Gastroesophageal sphincter (tissue), 4 donors: ENCODE measurements around the gene JAG2. TPM values are rescaled to one million over a fixed set of nuclear protein-coding genes. Genes with fewer than 3 reads are reported as not detected.

Experiments
- ATAC-seq: fragments of 150-250 bp; one replicate; pipeline ENCODE4 v1.9.1; 2016; ENCODE audit warnings: mild to moderate bottlenecking, moderate library complexity
- H3K27ac ChIP-seq, 4 donors: fragments of 200-600 bp; sonication (generic) in 3 of 4; 1 replicate in 3 of 4; 2 replicates in 1 of 4; pipeline ENCODE4 v1.5.1; 2016 to 2019
- H3K27me3 ChIP-seq: fragments of 200-600 bp; sonication (generic); one replicate; pipeline ENCODE4 v1.5.1; 2019
- H3K36me3 ChIP-seq, 2 donors: fragments of 200-600 bp; sonication (generic); one replicate each; pipeline ENCODE4 v1.5.1; 2019; ENCODE audit warnings: control low read depth in 1 of 2
- H3K4me1 ChIP-seq, 3 donors: fragments of 200-600 bp; sonication (generic); 1 replicate in 2 of 3; 2 replicates in 1 of 3; pipeline ENCODE4 v1.5.1; 2016 to 2019; ENCODE audit warnings: control low read depth in 2 of 3
- H3K4me3 ChIP-seq, 2 donors: fragments of 200-600 bp; sonication (generic); one replicate each; pipeline ENCODE4 v1.5.1; 2019; ENCODE audit warnings: mild to moderate bottlenecking in 1 of 2, moderate library complexity in 1 of 2
- H3K9me3 ChIP-seq, 3 donors: fragments of 200-600 bp; sonication (generic); one replicate each; pipeline ENCODE4 v1.5.1; 2017 to 2019; ENCODE audit warnings: control low read depth in 2 of 3
- CTCF ChIP-seq, 4 experiments: fragments of 200-600 bp in 2 of 4; fragments of 450-650 bp in 2 of 4; sonication (generic) in 1 of 4; IDR thresholded peaks; one replicate each; pipeline ENCODE4 v1.5.1; 2017 to 2019; ENCODE audit warnings: antibody characterized with exemption in 4 of 4, mild to moderate bottlenecking in 2 of 4, moderate library complexity in 2 of 4
- EP300 ChIP-seq: sonication (generic); formaldehyde crosslinking; IDR thresholded peaks from one replicate; pipeline ENCODE4 v1.6.1; 2017; ENCODE audit warnings: antibody characterized with exemption, mild to moderate bottlenecking
- POLR2A ChIP-seq, 2 donors: fragments of 450-650 bp; IDR thresholded peaks; one replicate each; pipeline ENCODE4 v1.6.1; 2017; ENCODE audit warnings: antibody characterized with exemption in 2 of 2, mild to moderate bottlenecking in 2 of 2, moderate library complexity in 1 of 2
- POLR2AphosphoS5 ChIP-seq: sonication (generic); formaldehyde crosslinking; IDR thresholded peaks from one replicate; pipeline ENCODE4 v1.6.1; 2017; ENCODE audit warnings: antibody characterized with exemption
- WGBS, 2 donors: methylation state at CpG; one replicate each; pipeline ENCODE4 v1.1.5; 2018; ENCODE audit warnings: low coverage in 1 of 2; 5-methylcytosine and 5-hydroxymethylcytosine counted together
- total RNA-seq, 4 donors: library from RNA; depleted of rRNA; stranded (reverse); fragments of >200 nt; gene quantifications; one replicate each; pipeline ENCODE4 v1.1.0, GENCODE V29; 2016

JAG2 gene
- total RNA-seq, 4 donors from 2014 or later, result 3.7 to 18.8 (median 14.5) TPM

DNA sequence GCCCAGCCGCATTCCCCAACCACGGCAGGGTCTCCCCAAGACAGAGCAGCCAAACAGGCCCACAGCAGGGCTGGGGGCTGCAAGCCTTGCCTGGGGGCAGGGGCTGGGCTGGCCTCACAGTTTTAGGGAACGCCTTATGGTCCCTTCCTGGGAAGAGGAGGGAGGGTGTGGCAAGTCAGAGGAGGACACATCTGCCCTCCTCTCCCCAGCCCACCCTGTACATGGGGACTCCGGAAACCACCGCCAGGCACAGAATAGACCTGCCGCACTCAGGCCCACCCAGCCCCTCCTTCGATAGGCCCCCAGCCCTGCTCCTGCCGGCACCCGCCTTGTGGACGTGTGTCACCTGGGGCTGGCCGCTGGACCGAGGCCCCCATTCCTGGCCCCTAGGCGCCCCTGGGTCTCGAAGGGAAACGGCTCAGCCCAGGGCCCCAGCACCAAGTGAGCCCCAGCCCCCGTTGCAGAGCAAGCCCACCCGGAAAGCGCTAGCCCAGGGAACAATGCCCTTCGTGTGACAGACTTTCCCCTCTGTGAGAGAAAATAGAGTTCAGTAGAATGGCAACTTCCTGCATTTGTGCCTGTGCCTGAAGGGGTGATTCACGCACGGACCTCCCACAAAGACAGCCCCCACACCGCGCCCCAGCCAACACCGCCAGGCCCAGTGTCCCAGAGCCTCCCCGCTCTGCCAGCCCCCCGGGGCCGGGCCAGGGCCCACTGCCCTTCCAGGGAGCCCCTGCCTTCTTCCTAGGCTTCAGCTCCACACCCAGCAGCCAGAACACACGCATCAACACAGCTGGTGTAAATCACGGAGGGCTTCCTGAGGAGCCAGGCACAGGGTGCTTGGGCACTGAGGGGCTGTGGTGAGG, 24.5 kb upstream of the JAG2 start:
- peaks cover 0 to 5% (median 0%) of the 10 kb centered on the region in 3 donors for H3K9me3 ChIP-seq
- no peaks in the 10 kb centered on the region for H3K36me3 ChIP-seq
- H3K4me3 ChIP-seq, result no peak overlapping the region
- TF ChIP-seq POLR2A (IDR thresholded peaks at IDR 0.05), result no peak
- no peak for TF ChIP-seq POLR2AphosphoS5
- TF ChIP-seq CTCF (IDR thresholded peaks at IDR 0.05), result no peak
- TF ChIP-seq EP300, result no peak
- peak overlapping the region in 3 of 4 donors; percentile 21 to 62 (median 24) for H3K27ac ChIP-seq
- H3K4me1 ChIP-seq, result peaks cover 0 to 55% (median 21%) of the 10 kb centered on the region in 3 donors
- WGBS, 2 donors, result 40% methylated on average over 1 of the region's 29 CpGs; no CpG with 5 or more reads in 1 of the 2 donors
- peaks cover 89% of the 10 kb centered on the region for H3K27me3 ChIP-seq
- peak; percentile 9 for ATAC-seq

GRCh38 chr14:105187935-105188524, 19.5 kb upstream of the JAG2 start:
- H3K36me3 ChIP-seq, result no peaks in the 10 kb centered on the region
- no peak for TF ChIP-seq POLR2AphosphoS5
- TF ChIP-seq POLR2A (IDR thresholded peaks at IDR 0.05), result no peak
- no peak for TF ChIP-seq CTCF (IDR thresholded peaks at IDR 0.05)
- no peak for TF ChIP-seq EP300

DNA sequence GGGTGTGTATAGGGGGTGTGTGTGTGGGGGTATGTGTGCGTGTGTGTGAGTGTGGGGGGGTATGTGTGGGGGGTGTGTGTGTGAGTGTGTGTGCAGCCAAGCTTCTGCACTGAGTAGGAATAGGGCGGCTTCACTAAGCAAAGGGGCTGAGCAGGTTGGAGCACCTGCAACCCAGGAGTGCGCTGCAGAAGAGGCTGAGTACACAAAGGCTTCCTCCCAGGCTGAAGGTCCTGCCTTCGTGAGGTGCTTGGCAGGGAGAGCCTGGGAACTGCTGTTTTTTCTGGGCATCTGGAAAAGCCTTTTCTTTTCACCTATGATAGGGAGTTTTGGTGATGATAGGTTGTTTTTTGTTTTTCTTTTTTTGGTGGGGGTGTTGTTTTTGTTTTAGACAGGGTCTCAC, 18.5 kb upstream of the JAG2 start:
- TF ChIP-seq EP300 (no peak), CTCF (IDR thresholded peaks at IDR 0.05) (no peak), POLR2AphosphoS5 (no peak), POLR2A (IDR thresholded peaks at IDR 0.05) (no peak)
- peaks cover 0 to 8% (median 0%) of the 10 kb centered on the region in 3 donors for H3K9me3 ChIP-seq
- no peak overlapping the region for H3K27ac ChIP-seq
- no peaks in the 10 kb centered on the region for H3K36me3 ChIP-seq
- 38 to 57% methylated on average over 2 to 4 of the region's 4 CpGs for WGBS, 2 donors
- H3K27me3 ChIP-seq, result peaks cover 47% of the 10 kb centered on the region
- peaks cover 0 to 2% (median 0%) of the 10 kb centered on the region in 3 donors for H3K4me1 ChIP-seq
- no peak overlapping the region for H3K4me3 ChIP-seq
- no peak for ATAC-seq

More at GRCh38 chr14:105187935-105188524, 19.5 kb upstream of the JAG2 start:
- peaks cover 0 to 8% (median 0%) of the 10 kb centered on the region in 3 donors for H3K9me3 ChIP-seq
- H3K4me3 ChIP-seq, result no peak overlapping the region
- peaks cover 0 to 4% (median 0%) of the 10 kb centered on the region in 3 donors for H3K4me1 ChIP-seq
- WGBS, 2 donors, result 66% methylated on average over 7 of the region's 14 CpGs; no CpG with 5 or more reads in 1 of the 2 donors
- no peak overlapping the region for H3K27ac ChIP-seq
- no peak for ATAC-seq
- peaks cover 56% of the 10 kb centered on the region for H3K27me3 ChIP-seq

GRCh38 chr14:105185973-105186372, 17.4 kb upstream of the JAG2 start:
- peaks cover 35% of the 10 kb centered on the region for H3K27me3 ChIP-seq
- H3K27ac ChIP-seq, result no peak overlapping the region
- WGBS, 2 donors, result 28 to 42% methylated on average over 3 of the region's 4 CpGs
- peaks cover 0 to 8% (median 0%) of the 10 kb centered on the region in 3 donors for H3K9me3 ChIP-seq
- TF ChIP-seq POLR2A (IDR thresholded peaks at IDR 0.05) (no peak), EP300 (no peak), POLR2AphosphoS5 (no peak), CTCF (IDR thresholded peaks at IDR 0.05) (no peak)
- H3K36me3 ChIP-seq, result no peaks in the 10 kb centered on the region
- H3K4me1 ChIP-seq, result peaks cover 0 to 13% (median 0%) of the 10 kb centered on the region in 3 donors
- no peak for ATAC-seq
- no peak overlapping the region for H3K4me3 ChIP-seq
